ENCODE measurements around the gene GJA1. TPM values are rescaled to one million over a fixed set of nuclear protein-coding genes. Genes with fewer than 3 reads are reported as not detected.

Gene GJA1
- total RNA-seq, 5 donors from 2014 or later (not counting 1 experiment from before 2014, with no cell fraction given): 1.1 to 1.5 (median 1.4) TPM; not detected in 2

DNA sequence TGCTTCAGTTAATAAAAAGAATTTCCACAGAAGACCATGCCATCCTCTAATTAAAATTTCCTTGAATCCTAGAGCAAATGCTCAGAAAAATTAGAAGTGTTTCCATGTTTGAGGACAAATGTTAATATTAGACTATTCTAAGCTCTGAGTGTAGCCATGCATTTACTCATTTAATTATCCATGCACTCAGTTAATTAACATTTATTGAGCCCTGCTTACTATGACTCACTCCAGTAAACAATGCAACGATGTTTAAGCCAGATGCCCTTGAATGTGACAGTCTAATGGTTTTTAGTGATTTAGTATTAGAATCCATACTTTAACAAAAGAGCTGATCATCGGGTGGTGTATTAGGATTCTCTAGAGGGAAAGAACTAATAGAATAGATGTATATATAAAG lies 37.3 kb upstream of the GJA1 start:
- DNase-seq (no peak), ATAC-seq (replicated peaks in 1 of 4) (no peak)
- Mint-ChIP-seq H3K36me3 (no peaks in the 10 kb centered on the region), H3K4me1 (no peaks in the 10 kb centered on the region), H3K27ac (no peak overlapping the region), H3K27me3 (peaks cover 7 to 8% of the 10 kb centered on the region in 2 donors), H3K9me3 (no peaks in the 10 kb centered on the region), H3K4me3 (no peak overlapping the region)
- Histone ChIP-seq H3K4me1 (ENCODE audit: control insufficient read depth in 1 of 2, extremely low read depth in 1 of 2, insufficient read depth in 2 of 2, low read length in 2 of 2) (no peaks in the 10 kb centered on the region), H3K9me3 (no peaks in the 10 kb centered on the region), H3K36me3 (ENCODE audit: control insufficient read depth in 2 of 2, extremely low read depth in 1 of 2, insufficient read depth in 1 of 2, low read length in 1 of 2) (no peaks in the 10 kb centered on the region), H3K4me3 (ENCODE audit: control insufficient read depth in 1 of 2, extremely low read depth in 1 of 2, low read length in 1 of 2) (no peak overlapping the region), H3K27me3 (replicated peaks in 1 of 2; ENCODE audit: control insufficient read depth in 2 of 2, extremely low read depth in 1 of 2, insufficient read depth in 2 of 2, low read length in 1 of 2) (peaks cover 0 to 2% of the 10 kb centered on the region in 2 experiments), H3K27ac (ENCODE audit: low read length) (no peak overlapping the region)
- ChIA-PET POLR2A (no interaction called here), CTCF (no interaction called here)
- no CpG with 5 or more reads among the region's 2 CpGs for WGBS (ENCODE audit: insufficient coverage)

DNA sequence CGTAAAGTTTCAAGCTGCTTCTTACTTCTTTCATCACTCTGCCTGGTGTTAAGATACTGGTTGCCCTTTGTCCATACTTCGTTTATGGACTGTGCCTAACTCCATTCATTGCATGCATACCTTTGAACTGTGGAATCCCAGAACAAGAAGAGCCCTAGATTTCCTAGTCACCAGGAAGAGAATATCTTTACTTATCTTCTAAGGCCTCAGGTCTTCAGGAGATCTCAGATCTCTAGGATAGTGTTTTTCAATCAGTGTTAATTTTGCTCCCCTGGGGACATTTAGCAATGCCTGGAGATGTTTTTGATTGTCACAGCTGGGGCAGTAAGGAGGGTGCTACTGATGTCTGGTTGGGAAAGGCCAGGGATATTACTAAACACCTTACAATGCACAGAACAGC lies 35.5 kb upstream of the GJA1 start:
- ATAC-seq (replicated peaks in 1 of 4) (no peak), DNase-seq (no peak)
- H3K27me3 Mint-ChIP-seq: peaks cover 7 to 8% of the 10 kb centered on the region in 2 donors
- Histone ChIP-seq H3K27me3 (replicated peaks in 1 of 2; ENCODE audit: control insufficient read depth in 2 of 2, extremely low read depth in 1 of 2, insufficient read depth in 2 of 2, low read length in 1 of 2) (peaks cover 0 to 2% of the 10 kb centered on the region in 2 experiments), H3K4me3 (ENCODE audit: control insufficient read depth in 1 of 2, extremely low read depth in 1 of 2, low read length in 1 of 2) (no peak overlapping the region), H3K4me1 (ENCODE audit: control insufficient read depth in 1 of 2, extremely low read depth in 1 of 2, insufficient read depth in 2 of 2, low read length in 2 of 2) (no peaks in the 10 kb centered on the region), H3K27ac (ENCODE audit: low read length) (no peak overlapping the region), H3K36me3 (ENCODE audit: control insufficient read depth in 2 of 2, extremely low read depth in 1 of 2, insufficient read depth in 1 of 2, low read length in 1 of 2) (no peaks in the 10 kb centered on the region), H3K9me3 (no peaks in the 10 kb centered on the region)
- H3K27ac Mint-ChIP-seq: no peak overlapping the region
- H3K4me3 Mint-ChIP-seq: no peak overlapping the region
- no peaks in the 10 kb centered on the region for H3K36me3 Mint-ChIP-seq
- 86% methylated on average over 1 of the region's 2 CpGs for WGBS (ENCODE audit: insufficient coverage)
- POLR2A ChIA-PET: no interaction called here
- CTCF ChIA-PET: interaction anchor here in 1 of 2 donors (0.5 to 0.7 kb wide), 2 partner anchors 17 to 148 kb away, joined by 3 read pairs; no protein-coding TSS in a partner anchor
- no peaks in the 10 kb centered on the region for H3K4me1 Mint-ChIP-seq
- no peaks in the 10 kb centered on the region for H3K9me3 Mint-ChIP-seq

DNA sequence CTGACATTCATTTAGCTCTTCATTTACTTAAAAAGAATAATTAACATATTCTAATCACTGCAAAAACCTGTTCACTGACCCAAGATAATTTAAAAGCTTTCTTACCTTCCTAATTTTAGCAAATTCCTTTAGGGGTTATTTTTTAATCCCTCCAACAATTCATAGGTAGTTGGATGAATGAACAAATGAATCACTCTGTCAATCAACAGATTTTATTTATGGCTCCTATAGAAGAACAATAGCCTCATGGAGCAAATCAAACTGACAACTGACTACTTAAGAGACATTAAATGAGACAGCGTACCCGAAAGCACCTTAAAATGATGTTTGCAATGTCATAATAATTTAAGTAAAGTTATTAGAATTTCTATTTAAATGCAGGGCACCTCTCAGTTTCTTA lies 31.5 kb upstream of the GJA1 start:
- Histone ChIP-seq H3K27ac (ENCODE audit: low read length) (no peak overlapping the region), H3K4me3 (ENCODE audit: control insufficient read depth in 1 of 2, extremely low read depth in 1 of 2, low read length in 1 of 2) (no peak overlapping the region), H3K9me3 (no peaks in the 10 kb centered on the region), H3K27me3 (replicated peaks in 1 of 2; ENCODE audit: control insufficient read depth in 2 of 2, extremely low read depth in 1 of 2, insufficient read depth in 2 of 2, low read length in 1 of 2) (no peaks in the 10 kb centered on the region), H3K4me1 (ENCODE audit: control insufficient read depth in 1 of 2, extremely low read depth in 1 of 2, insufficient read depth in 2 of 2, low read length in 2 of 2) (no peaks in the 10 kb centered on the region), H3K36me3 (ENCODE audit: control insufficient read depth in 2 of 2, extremely low read depth in 1 of 2, insufficient read depth in 1 of 2, low read length in 1 of 2) (no peaks in the 10 kb centered on the region)
- H3K9me3 Mint-ChIP-seq: no peaks in the 10 kb centered on the region
- no peak overlapping the region for H3K4me3 Mint-ChIP-seq
- ATAC-seq (replicated peaks in 1 of 4): no peak
- no peaks in the 10 kb centered on the region for H3K36me3 Mint-ChIP-seq
- CTCF ChIA-PET: interaction anchor here in 1 of 2 donors (0.5 kb wide), 1 partner anchor 10 kb away, joined by 3 read pairs; no protein-coding TSS in a partner anchor
- POLR2A ChIA-PET: no interaction called here
- H3K27me3 Mint-ChIP-seq: peaks cover 5 to 21% of the 10 kb centered on the region in 2 donors
- no peaks in the 10 kb centered on the region for H3K4me1 Mint-ChIP-seq
- WGBS (ENCODE audit: insufficient coverage): no CpG with 5 or more reads among the region's 2 CpGs
- no peak overlapping the region for H3K27ac Mint-ChIP-seq
- DNase-seq: no peak

DNA sequence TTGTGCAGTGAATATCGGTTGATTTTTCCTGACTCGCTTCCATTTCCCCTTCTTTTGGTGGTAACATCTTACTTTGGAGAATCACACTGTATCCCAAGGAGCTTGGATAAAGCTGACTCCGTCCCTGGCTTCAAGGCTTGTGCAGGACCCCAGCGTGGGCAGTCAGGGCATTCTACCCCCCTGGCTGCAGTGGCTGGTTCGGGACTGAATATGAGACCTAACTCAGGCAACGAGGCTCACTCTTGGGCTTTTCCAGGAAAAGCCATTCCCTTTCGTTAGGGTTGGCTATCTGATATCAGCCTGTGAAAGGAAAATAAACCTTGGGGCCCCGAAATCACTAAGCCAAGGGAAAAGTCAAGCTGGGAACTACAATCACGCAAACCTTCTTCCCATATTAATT lies 30.1 kb upstream of the GJA1 start:
- Mint-ChIP-seq H3K27me3 (peaks cover 5 to 18% of the 10 kb centered on the region in 2 donors), H3K27ac (no peak overlapping the region), H3K9me3 (no peaks in the 10 kb centered on the region), H3K36me3 (no peaks in the 10 kb centered on the region), H3K4me3 (no peak overlapping the region), H3K4me1 (no peaks in the 10 kb centered on the region)
- ChIA-PET CTCF (no interaction called here), POLR2A (no interaction called here)
- no peak overlapping the region for H3K27ac ChIP-seq (ENCODE audit: low read length)
- DNase-seq (no peak), ATAC-seq (replicated peaks in 1 of 4) (no peak)
- WGBS (ENCODE audit: insufficient coverage): 83% methylated on average over 5 of the region's 9 CpGs
- H3K4me1 ChIP-seq (ENCODE audit: control insufficient read depth in 1 of 2, extremely low read depth in 1 of 2, insufficient read depth in 2 of 2, low read length in 2 of 2): no peaks in the 10 kb centered on the region
- H3K4me3 ChIP-seq (ENCODE audit: control insufficient read depth in 1 of 2, extremely low read depth in 1 of 2, low read length in 1 of 2): no peak overlapping the region
- no peaks in the 10 kb centered on the region for H3K36me3 ChIP-seq (ENCODE audit: control insufficient read depth in 2 of 2, extremely low read depth in 1 of 2, insufficient read depth in 1 of 2, low read length in 1 of 2)
- H3K9me3 ChIP-seq: no peaks in the 10 kb centered on the region
- H3K27me3 ChIP-seq (replicated peaks in 1 of 2; ENCODE audit: control insufficient read depth in 2 of 2, extremely low read depth in 1 of 2, insufficient read depth in 2 of 2, low read length in 1 of 2): no peaks in the 10 kb centered on the region

DNA sequence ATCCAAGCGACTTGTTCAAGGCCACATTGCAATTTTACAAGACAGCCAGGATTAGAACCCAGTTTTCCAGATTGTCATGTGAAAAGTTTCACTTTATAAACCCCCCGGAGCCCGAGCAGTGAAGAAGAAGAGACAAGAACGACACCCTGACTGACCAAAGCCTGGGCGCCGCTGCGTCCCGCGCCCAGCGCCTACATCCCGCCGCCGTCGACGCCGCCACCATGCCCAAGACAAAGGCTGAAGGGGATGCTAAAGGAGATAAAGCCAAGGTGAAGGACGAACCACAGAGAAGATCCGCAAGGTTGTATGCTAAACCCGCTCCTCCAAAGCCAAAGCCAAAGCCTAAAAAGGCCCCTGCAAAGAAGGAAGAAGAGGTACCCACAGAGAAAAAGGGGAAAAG lies 27.1 kb upstream of the GJA1 start:
- no peaks in the 10 kb centered on the region for H3K9me3 Mint-ChIP-seq

DNA sequence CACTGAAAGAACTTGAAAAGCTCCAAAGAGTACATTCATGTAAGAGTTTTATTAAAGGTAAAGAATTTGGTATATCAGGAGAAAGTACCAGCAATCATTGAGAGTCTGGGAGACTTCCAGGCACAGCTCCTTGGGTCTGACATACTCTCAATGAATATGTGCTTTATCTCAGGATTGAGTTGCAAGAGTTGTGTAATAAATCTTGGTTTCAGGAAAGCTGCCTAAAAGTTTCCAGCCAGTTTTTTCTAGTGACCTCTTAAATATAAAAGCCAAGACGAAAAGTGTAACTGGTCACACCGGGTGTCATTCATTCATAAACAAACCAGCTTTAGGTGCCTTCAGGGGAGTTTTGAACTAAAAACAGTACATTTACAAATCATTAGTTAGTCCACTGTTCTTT lies 21.6 kb upstream of the GJA1 start:
- no peaks in the 10 kb centered on the region for H3K9me3 ChIP-seq
- DNase-seq (no peak), ATAC-seq (replicated peaks in 1 of 4) (no peak)
- no peaks in the 10 kb centered on the region for H3K4me1 ChIP-seq (ENCODE audit: control insufficient read depth in 1 of 2, extremely low read depth in 1 of 2, insufficient read depth in 2 of 2, low read length in 2 of 2)
- 83% methylated on average over 1 of the region's 2 CpGs for WGBS (ENCODE audit: insufficient coverage)
- Mint-ChIP-seq H3K4me1 (no peaks in the 10 kb centered on the region), H3K36me3 (no peaks in the 10 kb centered on the region), H3K27ac (no peak overlapping the region), H3K4me3 (no peak overlapping the region), H3K27me3 (no peaks in the 10 kb centered on the region), H3K9me3 (no peaks in the 10 kb centered on the region)
- no peak overlapping the region for H3K27ac ChIP-seq (ENCODE audit: low read length)
- ChIA-PET CTCF (interaction anchor here in 1 of 2 donors (0.7 kb wide), 1 partner anchor 10 kb away, joined by 3 read pairs; no protein-coding TSS in a partner anchor), POLR2A (no interaction called here)
- no peak overlapping the region for H3K4me3 ChIP-seq (ENCODE audit: control insufficient read depth in 1 of 2, extremely low read depth in 1 of 2, low read length in 1 of 2)
- no peaks in the 10 kb centered on the region for H3K36me3 ChIP-seq (ENCODE audit: control insufficient read depth in 2 of 2, extremely low read depth in 1 of 2, insufficient read depth in 1 of 2, low read length in 1 of 2)
- peaks cover 0 to 3% of the 10 kb centered on the region in 2 experiments for H3K27me3 ChIP-seq (replicated peaks in 1 of 2; ENCODE audit: control insufficient read depth in 2 of 2, extremely low read depth in 1 of 2, insufficient read depth in 2 of 2, low read length in 1 of 2)

More for the DNA sequence above, 27.1 kb upstream of the GJA1 start:
- H3K4me1 Mint-ChIP-seq: no peaks in the 10 kb centered on the region
- Histone ChIP-seq H3K4me3 (ENCODE audit: control insufficient read depth in 1 of 2, extremely low read depth in 1 of 2, low read length in 1 of 2) (no peak overlapping the region), H3K9me3 (no peaks in the 10 kb centered on the region), H3K27ac (ENCODE audit: low read length) (no peak overlapping the region), H3K27me3 (replicated peaks in 1 of 2; ENCODE audit: control insufficient read depth in 2 of 2, extremely low read depth in 1 of 2, insufficient read depth in 2 of 2, low read length in 1 of 2) (peaks cover 0 to 3% of the 10 kb centered on the region in 2 experiments), H3K4me1 (ENCODE audit: control insufficient read depth in 1 of 2, extremely low read depth in 1 of 2, insufficient read depth in 2 of 2, low read length in 2 of 2) (no peaks in the 10 kb centered on the region), H3K36me3 (ENCODE audit: control insufficient read depth in 2 of 2, extremely low read depth in 1 of 2, insufficient read depth in 1 of 2, low read length in 1 of 2) (no peaks in the 10 kb centered on the region)
- ChIA-PET POLR2A (no interaction called here), CTCF (no interaction called here)
- peaks cover 5 to 18% of the 10 kb centered on the region in 2 donors for H3K27me3 Mint-ChIP-seq
- ATAC-seq (replicated peaks in 1 of 4): no peak
- 60% methylated on average over 1 of the region's 19 CpGs for WGBS (ENCODE audit: insufficient coverage)
- DNase-seq: no peak
- no peak overlapping the region for H3K27ac Mint-ChIP-seq
- H3K36me3 Mint-ChIP-seq: no peaks in the 10 kb centered on the region
- H3K4me3 Mint-ChIP-seq: no peak overlapping the region

DNA sequence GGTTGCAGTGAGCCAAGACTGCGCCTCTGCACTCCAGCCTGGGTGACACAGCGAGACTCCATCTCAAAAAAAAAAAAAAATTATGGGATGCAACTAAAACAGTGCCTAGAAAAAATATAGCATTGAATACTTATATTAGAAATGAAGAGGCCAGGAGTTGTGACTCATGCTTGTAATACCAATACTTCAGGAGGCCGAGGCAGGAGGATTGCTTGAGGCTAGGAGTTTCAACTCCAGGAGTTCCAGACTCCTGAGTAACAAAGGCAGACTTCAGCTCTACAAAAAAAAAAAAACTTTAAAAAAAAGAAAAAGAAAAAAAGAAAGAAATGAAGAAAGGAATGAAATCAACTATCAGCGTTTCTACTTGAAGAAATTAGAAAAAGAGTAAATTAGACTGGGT lies 17.1 kb upstream of the GJA1 start:
- H3K27ac ChIP-seq (ENCODE audit: low read length): no peak overlapping the region
- ChIA-PET CTCF (no interaction called here), POLR2A (no interaction called here)
- ATAC-seq (replicated peaks in 1 of 4): no peak
- WGBS (ENCODE audit: insufficient coverage): no CpG with 5 or more reads among the region's 4 CpGs
- no peaks in the 10 kb centered on the region for H3K9me3 ChIP-seq
- Mint-ChIP-seq H3K27ac (no peak overlapping the region), H3K36me3 (no peaks in the 10 kb centered on the region), H3K4me1 (no peaks in the 10 kb centered on the region), H3K9me3 (no peaks in the 10 kb centered on the region), H3K27me3 (no peaks in the 10 kb centered on the region), H3K4me3 (no peak overlapping the region)
- no peaks in the 10 kb centered on the region for H3K4me1 ChIP-seq (ENCODE audit: control insufficient read depth in 1 of 2, extremely low read depth in 1 of 2, insufficient read depth in 2 of 2, low read length in 2 of 2)
- DNase-seq: no peak
- H3K27me3 ChIP-seq (replicated peaks in 1 of 2; ENCODE audit: control insufficient read depth in 2 of 2, extremely low read depth in 1 of 2, insufficient read depth in 2 of 2, low read length in 1 of 2): no peaks in the 10 kb centered on the region
- no peak overlapping the region for H3K4me3 ChIP-seq (ENCODE audit: control insufficient read depth in 1 of 2, extremely low read depth in 1 of 2, low read length in 1 of 2)
- no peaks in the 10 kb centered on the region for H3K36me3 ChIP-seq (ENCODE audit: control insufficient read depth in 2 of 2, extremely low read depth in 1 of 2, insufficient read depth in 1 of 2, low read length in 1 of 2)
